H1 (cell line): ENCODE measurements around the gene CCDC154. TPM values are rescaled to one million over a fixed set of nuclear protein-coding genes. Genes with fewer than 3 reads are reported as not detected.
A peak's percentile ranks its signal among the peaks of the same experiment; 100 is the strongest.

Source experiments
- CTCF ChIA-PET: fragments of 300-600 bp; sonication (Branson Sonifier 250); formaldehyde crosslinking; loops from one replicate; lab custom pipeline; 2021; ENCODE audit not compliant: partially characterized antibody; lab: Charles Lee
- POLR2A ChIA-PET: fragments of 300-600 bp; sonication (Branson Sonifier 250); formaldehyde crosslinking; loops from one replicate; lab custom pipeline; 2021; ENCODE audit warnings: inconsistent platforms; ENCODE audit not compliant: partially characterized antibody; lab: Charles Lee
- DNase-seq, 2 experiments: peaks; one replicate each; pipeline versions ENCODE4 v3.0.0 to v3.0.0-alpha.2; 2010 to 2022; ENCODE audit warnings: low spot score in 2 of 2, low read depth in 1 of 2, mixed read lengths in 1 of 2
- FAIRE-seq: peaks from 2 replicates; lab custom pipeline; 2011; peaks lifted over from hg19 to GRCh38; lab: Jason Lieb, UNC
- H2AFZ ChIP-seq: 2 replicates; pipeline ENCODE4 v1.8.1; 2012; ENCODE audit warnings: low read length, inconsistent platforms
- H2AK5ac ChIP-seq: 2 replicates; pipeline ENCODE4 v1.6.1; 2013; ENCODE audit warnings: low read depth, low read length
- H2BK120ac ChIP-seq: replicated peaks from 2 replicates; pipeline ENCODE3; 2013; ENCODE audit warnings: low read depth, low read length, inconsistent platforms
- H2BK12ac ChIP-seq: 2 replicates; pipeline ENCODE4 v1.6.1; 2013; ENCODE audit warnings: low read depth, low read length
- H2BK15ac ChIP-seq: 2 replicates; pipeline ENCODE4 v1.6.1; 2013; ENCODE audit warnings: low read length
- H2BK20ac ChIP-seq: 2 replicates; pipeline ENCODE4 v1.6.1; 2013; ENCODE audit warnings: low read length
- H2BK5ac ChIP-seq: 2 replicates; pipeline ENCODE4 v1.6.1; 2013; ENCODE audit warnings: low read depth, low read length
- H3K14ac ChIP-seq: 2 replicates; pipeline ENCODE4 v1.6.1; 2013; ENCODE audit warnings: inconsistent platforms; ENCODE audit not compliant: insufficient read length
- H3K18ac ChIP-seq: 2 replicates; pipeline ENCODE4 v1.6.1; 2013; ENCODE audit warnings: low read length; ENCODE audit errors: extremely low read depth
- H3K23ac ChIP-seq: 2 replicates; pipeline ENCODE4 v1.6.1; 2013; ENCODE audit warnings: inconsistent platforms; ENCODE audit not compliant: insufficient read length
- H3K23me2 ChIP-seq: 2 replicates; pipeline ENCODE4 v1.6.1; 2013; ENCODE audit warnings: low read depth, low read length
- H3K27ac ChIP-seq: 2 replicates; pipeline ENCODE4 v1.6.1; 2011; ENCODE audit warnings: low read depth, low read length, inconsistent platforms
- H3K27me3 ChIP-seq, 4 experiments: replicated peaks in 1 of 4; 1 replicate in 1 of 4; 2 replicates in 3 of 4; pipeline versions ENCODE4 v1.6.1 to v1.8.1; 2011 to 2013; ENCODE audit warnings: low read length in 3 of 4, mild to moderate bottlenecking in 3 of 4, inconsistent platforms in 2 of 4, mixed read lengths in 2 of 4, moderate library complexity in 1 of 4; ENCODE audit not compliant: control insufficient read depth in 3 of 4, insufficient read depth in 3 of 4; ENCODE audit errors: extremely low read depth in 1 of 4
- H3K36me3 ChIP-seq, 4 experiments: 2 replicates each; pipeline versions ENCODE4 v1.6.1 to v1.8.1; 2011 to 2013; ENCODE audit warnings: mild to moderate bottlenecking in 4 of 4, low read length in 3 of 4, moderate library complexity in 2 of 4, control low read depth in 1 of 4, inconsistent platforms in 1 of 4; ENCODE audit not compliant: insufficient read depth in 4 of 4, control insufficient read depth in 2 of 4
- H3K4ac ChIP-seq: replicated peaks from 2 replicates; pipeline ENCODE3; 2013; ENCODE audit warnings: low read length, low read depth, mixed read lengths, inconsistent platforms; ENCODE audit not compliant: insufficient read length
- H3K4me1 ChIP-seq, 4 experiments: replicated peaks in 1 of 4; 1 replicate in 1 of 4; 2 replicates in 3 of 4; pipeline versions ENCODE4 v1.6.1 to v1.8.1; 2011 to 2013; ENCODE audit warnings: low read length in 3 of 4, inconsistent platforms in 2 of 4, mixed read lengths in 1 of 4; ENCODE audit not compliant: insufficient read depth in 4 of 4, control insufficient read depth in 3 of 4
- H3K4me2 ChIP-seq, 2 experiments: 2 replicates each; pipeline versions ENCODE4 v1.6.1 to v1.8.1; 2011 to 2013; ENCODE audit warnings: low read depth in 2 of 2, low read length in 2 of 2, control low read depth in 1 of 2, inconsistent platforms in 1 of 2, mild to moderate bottlenecking in 1 of 2; ENCODE audit not compliant: insufficient read depth in 1 of 2
- H3K4me3 ChIP-seq, 4 experiments: fragments of 200-600, 300-600 bp in 1 of 4; sonication (generic), shearing (Covaris generic), sonication (Bioruptor Twin) in 1 of 4; 2 replicates each; pipeline versions ENCODE4 v1.5.1 to v1.8.1; 2011 to 2016; ENCODE audit warnings: low read length in 4 of 4, low read depth in 3 of 4, control low read depth in 2 of 4, inconsistent platforms in 2 of 4, mild to moderate bottlenecking in 2 of 4, mixed read lengths in 1 of 4, moderate library complexity in 1 of 4; ENCODE audit not compliant: insufficient read depth in 2 of 4; ENCODE audit errors: extremely low read depth in 1 of 4
- H3K56ac ChIP-seq: replicated peaks from 2 replicates; pipeline ENCODE3; 2013; ENCODE audit warnings: low read depth, mild to moderate bottlenecking, mixed read lengths, low read length, inconsistent platforms; ENCODE audit not compliant: insufficient read length
- H3K79me1 ChIP-seq: 2 replicates; pipeline ENCODE4 v1.6.1; 2013; ENCODE audit warnings: low read depth, low read length, control low read depth
- H3K79me2 ChIP-seq, 2 experiments: 2 replicates each; pipeline versions ENCODE4 v1.6.1 to v1.8.1; 2012 to 2013; ENCODE audit warnings: low read length in 2 of 2, mild to moderate bottlenecking in 2 of 2, inconsistent platforms in 1 of 2; ENCODE audit not compliant: insufficient read depth in 2 of 2, control insufficient read depth in 1 of 2
- H3K9ac ChIP-seq, 4 experiments: replicated peaks in 1 of 4; 1 replicate in 1 of 4; 2 replicates in 3 of 4; pipeline versions ENCODE4 v1.6.1 to v1.8.1; 2011 to 2013; ENCODE audit warnings: low read depth in 3 of 4, low read length in 3 of 4, control low read depth in 2 of 4, mild to moderate bottlenecking in 2 of 4, moderate library complexity in 2 of 4, inconsistent platforms in 1 of 4; ENCODE audit errors: extremely low read depth in 1 of 4
- H3K9me3 ChIP-seq, 2 experiments: 2 replicates each; pipeline versions ENCODE4 v1.6.1 to v1.8.1; 2012 to 2013; ENCODE audit warnings: mild to moderate bottlenecking in 2 of 2, moderate library complexity in 2 of 2, control low read depth in 1 of 2, inconsistent platforms in 1 of 2, low read depth in 1 of 2, low read length in 1 of 2, mixed read lengths in 1 of 2; ENCODE audit not compliant: insufficient read depth in 2 of 2
- H4K20me1 ChIP-seq, 2 experiments: replicated peaks in 1 of 2; 2 replicates each; pipeline versions ENCODE3 to v1.8.1; 2011 to 2013; ENCODE audit warnings: inconsistent platforms in 2 of 2, low read length in 2 of 2, mild to moderate bottlenecking in 1 of 2; ENCODE audit not compliant: insufficient read depth in 2 of 2, control insufficient read depth in 1 of 2
- H4K5ac ChIP-seq: 2 replicates; pipeline ENCODE4 v1.6.1; 2013; ENCODE audit warnings: low read length, low read depth, mixed read lengths, inconsistent platforms; ENCODE audit not compliant: insufficient read length
- H4K8ac ChIP-seq: 2 replicates; pipeline ENCODE4 v1.8.0; 2013; ENCODE audit warnings: mild to moderate bottlenecking, moderate library complexity, low read length, inconsistent platforms; ENCODE audit not compliant: insufficient read depth; ENCODE audit errors: extremely low read depth
- H4K91ac ChIP-seq: replicated peaks from 2 replicates; pipeline ENCODE3; 2013; ENCODE audit warnings: low read length, mixed read lengths, inconsistent platforms; ENCODE audit not compliant: insufficient read length
- ASH2L ChIP-seq: fragments of 200-600, 300-600 bp; sonication (generic); IDR thresholded peaks from one replicate; pipeline ENCODE4 v1.7.1; 2017; ENCODE audit warnings: low read length
- CBX8 ChIP-seq: fragments of 300-800, 300-1000 bp; sonication (generic); IDR thresholded peaks from 2 replicates; pipeline ENCODE4 v1.7.1; 2016; ENCODE audit warnings: low read depth, low read length, borderline replicate concordance
- CREB1 ChIP-seq: IDR thresholded peaks from 2 replicates; pipeline ENCODE4 v1.6.1; 2012; ENCODE audit warnings: inconsistent platforms
- EGR1 ChIP-seq: IDR thresholded peaks from 2 replicates; pipeline ENCODE4 v1.6.1; 2011; ENCODE audit warnings: low read depth, low read length, borderline replicate concordance
- HDAC2 ChIP-seq, 2 experiments: fragments of 300-600 bp in 1 of 2; sonication (generic) in 1 of 2; IDR thresholded peaks; 2 replicates each; pipeline ENCODE4 v1.6.1; 2011 to 2012; ENCODE audit warnings: low read depth in 2 of 2, low read length in 2 of 2, mild to moderate bottlenecking in 2 of 2, moderate library complexity in 2 of 2, borderline replicate concordance in 1 of 2, inconsistent platforms in 1 of 2
- JUN ChIP-seq: IDR thresholded peaks from 2 replicates; pipeline ENCODE4 v1.6.1; 2011; ENCODE audit warnings: low read depth, mild to moderate bottlenecking, improper control_type of control experiment, low read length
- KDM5A ChIP-seq: fragments of 200-600 bp; IDR thresholded peaks from 2 replicates; pipeline ENCODE4 v1.7.1; 2012; ENCODE audit warnings: mild to moderate bottlenecking, low read length, inconsistent platforms, mixed read lengths
- MAFK ChIP-seq: IDR thresholded peaks from 2 replicates; pipeline ENCODE4 v1.6.1; 2012; ENCODE audit warnings: low read depth, mild to moderate bottlenecking, improper control_type of control experiment, low read length
- RNF2 ChIP-seq: fragments of 200-900, 300-1000 bp; sonication (generic); IDR thresholded peaks from 2 replicates; pipeline ENCODE4 v1.7.1; 2016; ENCODE audit warnings: borderline replicate concordance, low read depth, mild to moderate bottlenecking, antibody characterized with exemption, low read length; ENCODE audit not compliant: poor library complexity, severe bottlenecking; ENCODE audit errors: missing control alignments
- SAP30 ChIP-seq: fragments of 300-600 bp; sonication (generic); IDR thresholded peaks from 2 replicates; pipeline ENCODE4 v1.7.1; 2012; ENCODE audit warnings: low read length, moderate library complexity, mild to moderate bottlenecking, inconsistent platforms; ENCODE audit not compliant: insufficient read depth, insufficient replicate concordance
- SIRT6 ChIP-seq: IDR thresholded peaks from one replicate; pipeline ENCODE4 v1.7.1; 2012; ENCODE audit warnings: low read length, inconsistent platforms
- TBP ChIP-seq: IDR thresholded peaks from 2 replicates; pipeline ENCODE4 v1.6.1; 2011; ENCODE audit warnings: low read depth, low read length, improper control_type of control experiment
- YY1 ChIP-seq: IDR thresholded peaks from 2 replicates; pipeline ENCODE4 v1.6.1; 2011; ENCODE audit warnings: low read depth, mild to moderate bottlenecking, low read length
- ZNF274 ChIP-seq: IDR thresholded peaks from 2 replicates; pipeline ENCODE4 v1.7.0; 2012; ENCODE audit warnings: low read length, borderline replicate concordance; ENCODE audit errors: extremely low read depth
- WGBS, 2 experiments: shearing (Covaris generic) in 1 of 2; methylation state at CpG; one replicate each; pipeline versions ENCODE4 v1.1.6 to v1.1.7; 2013 to 2015; ENCODE audit warnings: low lambda C conversion rate in 2 of 2, mixed read lengths in 2 of 2, inconsistent platforms in 1 of 2, low coverage in 1 of 2, missing lambda C conversion rate in 1 of 2; ENCODE audit not compliant: insufficient replicate concordance in 2 of 2, insufficient coverage in 1 of 2, insufficient read length in 1 of 2; ENCODE audit errors: extremely low coverage in 1 of 2, missing lambda C conversion rate in 1 of 2; 5-methylcytosine and 5-hydroxymethylcytosine counted together
- polyA plus RNA-seq, 7 experiments: library from polyadenylated mRNA; depleted of rRNA in 3 of 7; stranded (reverse) in 5 of 7; unstranded in 2 of 7; fragments of >200 nt in 5 of 7; fragments of 200-250 nt in 2 of 7; gene quantifications; 1 replicate in 5 of 7; 2 replicates in 1 of 7; 4 replicates in 1 of 7; pipeline versions ENCODE4 v1.2.1 to v1.2.3, GENCODE V29; 2011 to 2013; ENCODE audit warnings: missing spikeins in 2 of 7, mixed read lengths in 2 of 7
- total RNA-seq: library from RNA; stranded (reverse); fragmentation: NEBNext Ultra II Directional; extraction: Animal tissue kit (Norgen Biotek cat#: 25700); gene quantifications from 2 replicates; pipeline ENCODE4 v1.2.1, GENCODE V29; 2021

Gene CCDC154
- total and polyA plus RNA-seq, 2 of the 8 experiments (the other 6 are each of a cell fraction or from before 2014, with no cell fraction given), result 0.15 to 0.88 TPM

DNA sequence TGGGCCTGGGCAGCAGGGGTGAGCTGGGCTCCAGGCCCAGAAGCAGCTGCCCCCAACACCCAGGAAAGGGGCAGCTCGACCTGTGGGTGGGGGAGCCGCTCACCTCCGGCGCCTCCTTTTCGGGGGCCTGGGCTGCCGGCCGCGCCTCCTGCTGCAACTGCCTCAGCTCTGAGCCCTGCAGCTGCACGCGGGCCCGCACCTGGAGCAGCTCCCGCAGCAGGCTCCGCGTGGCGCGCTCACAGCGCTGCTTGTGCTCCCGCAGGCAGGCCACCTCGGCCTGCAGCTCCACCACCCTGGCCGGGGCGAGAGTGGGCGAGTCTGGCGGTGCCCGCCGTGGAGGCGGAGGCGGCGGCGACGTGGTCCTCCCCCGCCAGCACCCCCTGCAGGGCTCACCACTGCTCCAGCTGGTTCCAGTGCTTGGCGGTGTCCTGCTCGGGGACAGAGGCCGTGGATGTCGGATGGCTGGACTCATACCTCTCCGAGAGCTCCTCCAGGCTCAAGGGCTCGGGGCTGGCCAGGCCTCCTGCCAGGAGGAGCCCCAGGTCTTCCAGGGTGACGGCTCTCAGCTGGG is 868 bp downstream of the CCDC154 start:
- CTCF ChIA-PET, result interaction anchor here (0.6 to 3.9 kb wide), 8 partner anchors 11 to 501 kb away, joined by 3 to 20 read pairs (median 5); no protein-coding TSS in a partner anchor
- no peaks in the 10 kb centered on the region for H3K27me3 ChIP-seq
- WGBS, 2 experiments, result 91% methylated on average over 31 of the region's 38 CpGs; no CpG with 5 or more reads in 1 of the 2 experiments
- TF ChIP-seq RNF2 (no peak), YY1 (no peak), SIRT6 (no peak), MAFK (no peak), HDAC2 (IDR thresholded peaks at IDR 0.05; ENCODE audit: borderline replicate concordance in 1 of 2, low read depth in 2 of 2, low read length in 2 of 2) (no peak), SAP30 (no peak), EGR1 (no peak), KDM5A (no peak), CBX8 (no peak), ZNF274 (no peak), JUN (no peak), TBP (no peak), ASH2L (no peak), CREB1 (no peak)

More for the DNA sequence above, 868 bp downstream of the CCDC154 start:
- Histone ChIP-seq H2BK15ac (no peak overlapping the region), H2AFZ (no peak overlapping the region), H2BK12ac (no peak overlapping the region), H3K4ac (no peak overlapping the region), H4K91ac (no peak overlapping the region), H2BK120ac (no peak overlapping the region), H3K14ac (no peak overlapping the region), H3K56ac (no peak overlapping the region), H3K9ac (no peak overlapping the region), H3K4me2 (no peak overlapping the region), H3K23ac (no peak overlapping the region), H3K4me3 (no peak overlapping the region), H3K4me1 (no peaks in the 10 kb centered on the region; a peak in 1 of 7 replicates), H3K9me3 (no peaks in the 10 kb centered on the region), H2AK5ac (no peak overlapping the region), H3K23me2 (no peaks in the 10 kb centered on the region), H3K18ac (no peak overlapping the region), H3K36me3 (peaks cover 0 to 21% (median 0%) of the 10 kb centered on the region in 4 experiments; a peak in 1 of 8 replicates), H2BK20ac (no peak overlapping the region), H3K79me2 (no peaks in the 10 kb centered on the region), H2BK5ac (no peak overlapping the region), H3K27ac (no peak overlapping the region), H4K5ac (no peak overlapping the region), H4K20me1 (peaks cover 0 to 5% of the 10 kb centered on the region in 2 experiments), H3K79me1 (no peaks in the 10 kb centered on the region), H4K8ac (peak overlapping the region; percentile 92)
- DNase-seq (no peak), FAIRE-seq (no peak)
- POLR2A ChIA-PET, result interaction anchor here (0.9 to 2.0 kb wide), 12 partner anchors 9 to 71 kb away, joined by 3 to 7 read pairs (median 4); partner anchors contain the start of genes PERCC1 and TELO2
